Measurements from ENCODE around the gene C22orf31. TPM values are rescaled to one million over a fixed set of nuclear protein-coding genes. Genes with fewer than 3 reads are reported as not detected.
A peak's percentile ranks its signal among the peaks of the same experiment; 100 is the strongest.
"Not testable (repeated sequence)": the region's sequence is repeated elsewhere in the genome, so short reads cannot be mapped to it uniquely, and the experiment has no call there.

The C22orf31 gene
- total RNA-seq, 1 donor from 2014 or later, result 0.41 TPM

GRCh38 chr22:29060251-29060869 is 1.3 kb downstream of the C22orf31 start:
- FAIRE-seq, result no peak
- DNase-seq (ENCODE audit: low spot score in 2 of 2), result no peak

- FAIRE-seq (no peak), DNase-seq (ENCODE audit: low spot score in 2 of 2) (no peak)
Observed at GRCh38 chr22:29056472-29056871, 5.2 kb downstream of the C22orf31 start.

GRCh38 chr22:29055192-29055830 is 6.3 kb downstream of the C22orf31 start:
- DNase-seq (ENCODE audit: low spot score in 2 of 2), result no peak

GRCh38 chr22:29054251-29054767 is 7.3 kb downstream of the C22orf31 start:
- FAIRE-seq, result no peak
- no peak for DNase-seq (ENCODE audit: low spot score in 2 of 2)

More at GRCh38 chr22:29055192-29055830, 6.3 kb downstream of the C22orf31 start:
- no peak for FAIRE-seq

GRCh38 chr22:29053048-29053702 is 8.5 kb downstream of the C22orf31 start:
- FAIRE-seq, result no peak
- no peak for DNase-seq (ENCODE audit: low spot score in 2 of 2)

- no peak for DNase-seq (ENCODE audit: low spot score in 2 of 2)
- FAIRE-seq, result no peak
Observed at GRCh38 chr22:29050457-29050856, 11.2 kb downstream of the C22orf31 start.

GRCh38 chr22:29049655-29050263 is 11.9 kb downstream of the C22orf31 start:
- FAIRE-seq (no peak), DNase-seq (ENCODE audit: low spot score in 2 of 2) (no peak)

- FAIRE-seq, result no peak
Observed at GRCh38 chr22:29048822-29049654, 12.6 kb downstream of the C22orf31 start.

GRCh38 chr22:29044657-29045176 is 16.9 kb downstream of the C22orf31 start:
- no peak for DNase-seq (ENCODE audit: low spot score in 2 of 2)

More at GRCh38 chr22:29048822-29049654, 12.6 kb downstream of the C22orf31 start:
- no peak for DNase-seq (ENCODE audit: low spot score in 2 of 2)

GRCh38 chr22:29043906-29044575 is 17.6 kb downstream of the C22orf31 start:
- no peak for FAIRE-seq
- no peak for DNase-seq (ENCODE audit: low spot score in 2 of 2)

More at GRCh38 chr22:29044657-29045176, 16.9 kb downstream of the C22orf31 start:
- no peak for FAIRE-seq

- FAIRE-seq (no peak), DNase-seq (ENCODE audit: low spot score in 2 of 2) (no peak)
Observed at GRCh38 chr22:29041408-29041807, 20.2 kb downstream of the C22orf31 start.

- peak; percentile 23 for FAIRE-seq
Observed at GRCh38 chr22:29040385-29041275, 21.0 kb downstream of the C22orf31 start.

GRCh38 chr22:29039684-29040083 is 21.9 kb downstream of the C22orf31 start:
- not testable (repeated sequence) for DNase-seq (ENCODE audit: low spot score in 2 of 2)

More at GRCh38 chr22:29040385-29041275, 21.0 kb downstream of the C22orf31 start:
- peak; percentile 54 to 58 for DNase-seq (ENCODE audit: low spot score in 2 of 2)

GRCh38 chr22:29039148-29039547 is 22.5 kb downstream of the C22orf31 start:
- FAIRE-seq (no peak), DNase-seq (ENCODE audit: low spot score in 2 of 2) (no peak)

More at GRCh38 chr22:29039684-29040083, 21.9 kb downstream of the C22orf31 start:
- FAIRE-seq, result not testable (repeated sequence)

GRCh38 chr22:29037340-29037932 is 24.2 kb downstream of the C22orf31 start:
- FAIRE-seq (no peak), DNase-seq (ENCODE audit: low spot score in 2 of 2) (no peak)

- FAIRE-seq (no peak), DNase-seq (ENCODE audit: low spot score in 2 of 2) (no peak)
Observed at GRCh38 chr22:29032584-29032983, 29.0 kb downstream of the C22orf31 start.

- FAIRE-seq, result no peak
- DNase-seq (ENCODE audit: low spot score in 2 of 2), result no peak
Observed at GRCh38 chr22:29032014-29032475, 29.6 kb downstream of the C22orf31 start.

Data from frontal cortex (tissue), 4 donors.